OCI-M2 (cell line): Measurements from ENCODE around the gene HTR1E.
"Not testable (repeated sequence)": the region's sequence is repeated elsewhere in the genome, so short reads cannot be mapped to it uniquely, and the experiment has no call there.

Experiments
- DNase-seq: peaks from one replicate; lab custom pipeline; 2025; ENCODE audit not compliant: unreplicated experiment; lab: John Stamatoyannopoulos, UW

Gene HTR1E

GRCh38 chr6:86973088-86973487 is 35.8 kb downstream of the HTR1E start:
- DNase-seq, result no peak

- no peak for DNase-seq
Measured at GRCh38 chr6:86978251-86978650, 40.9 kb downstream of the HTR1E start.

GRCh38 chr6:87001494-87001893 is 64.2 kb downstream of the HTR1E start:
- DNase-seq, result no peak

DNA sequence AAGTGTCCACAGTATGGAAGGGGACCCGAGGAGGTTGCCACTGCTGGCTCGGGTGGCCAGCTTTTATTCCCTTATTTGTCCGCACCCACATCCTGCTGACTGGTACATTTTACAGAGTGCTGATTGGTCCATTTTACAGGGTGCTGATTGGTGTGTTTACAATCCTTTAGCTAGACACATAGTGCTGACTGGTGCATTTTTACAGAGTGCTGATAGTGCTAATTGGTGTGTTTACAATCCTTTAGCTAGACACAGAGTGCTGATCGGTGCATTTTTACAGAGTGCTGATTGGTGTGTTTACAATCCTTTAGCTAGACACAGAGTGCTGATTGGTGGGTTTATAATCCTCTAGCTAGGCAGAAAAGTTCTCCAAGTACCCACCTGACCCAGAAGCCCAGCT is 65.1 kb downstream of the HTR1E start:
- DNase-seq, result not testable (repeated sequence)

DNA sequence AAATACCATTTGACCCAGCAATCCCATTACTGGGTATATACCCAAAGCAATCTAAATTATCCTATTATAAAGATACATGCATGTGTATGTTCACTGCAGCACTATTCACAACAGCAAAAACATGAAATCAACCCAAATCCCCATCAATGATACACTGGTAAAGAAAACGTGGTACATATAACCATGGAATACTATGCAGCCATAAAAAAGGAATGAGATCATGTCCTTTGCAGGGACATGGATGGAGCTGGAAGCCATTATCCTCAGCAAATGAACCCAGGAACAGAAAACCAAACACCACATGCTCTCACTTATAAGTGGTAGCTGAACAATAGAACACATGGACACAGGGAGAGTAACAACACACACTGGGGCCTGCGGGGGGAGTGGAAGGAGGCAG is 69.2 kb downstream of the HTR1E start:
- not testable (repeated sequence) for DNase-seq

GRCh38 chr6:87009581-87009980 is 72.3 kb downstream of the HTR1E start:
- not testable (repeated sequence) for DNase-seq

DNA sequence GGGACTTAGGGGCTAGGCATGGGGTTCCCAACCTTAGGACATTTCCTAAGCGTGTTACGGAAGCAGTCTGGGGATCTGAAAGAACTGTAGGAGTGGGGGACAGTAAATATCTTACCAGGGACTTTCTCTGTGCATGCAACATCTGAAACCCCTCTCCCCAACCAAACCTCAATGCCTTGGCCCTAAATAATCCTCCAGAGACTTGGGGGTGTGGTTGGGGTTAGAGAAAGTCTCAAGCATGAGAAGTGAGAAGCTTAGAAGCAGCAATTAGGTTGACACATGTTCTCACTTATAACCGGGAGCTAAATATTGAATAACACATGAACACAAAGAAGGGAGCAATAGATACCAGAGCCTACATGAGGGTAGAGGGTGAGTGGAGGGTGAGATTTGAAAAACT is 74.7 kb downstream of the HTR1E start:
- no peak for DNase-seq

- no peak for DNase-seq
Measured at GRCh38 chr6:87012743-87013142, 75.4 kb downstream of the HTR1E start.

DNA sequence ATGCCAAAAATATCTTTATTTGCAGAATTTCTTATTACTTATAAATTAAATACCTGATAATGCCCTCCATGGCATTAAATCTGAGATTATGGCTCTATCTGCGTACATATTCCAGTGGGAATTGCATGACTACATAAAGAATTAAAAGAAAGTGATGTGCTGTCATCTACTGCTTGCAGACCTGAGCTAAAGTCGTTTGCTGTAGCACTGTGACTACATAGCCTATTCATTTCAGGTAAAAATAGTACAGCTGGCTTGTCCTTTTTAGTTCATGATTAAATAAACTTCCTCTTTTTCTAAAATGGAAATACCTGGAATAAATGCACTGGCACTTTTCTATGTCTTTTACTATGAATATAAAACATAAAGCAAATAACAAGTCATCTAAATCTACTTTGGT is 79.4 kb downstream of the HTR1E start:
- no peak for DNase-seq

- no peak for DNase-seq
Measured at GRCh38 chr6:87027021-87027420, 89.7 kb downstream of the HTR1E start.

DNA sequence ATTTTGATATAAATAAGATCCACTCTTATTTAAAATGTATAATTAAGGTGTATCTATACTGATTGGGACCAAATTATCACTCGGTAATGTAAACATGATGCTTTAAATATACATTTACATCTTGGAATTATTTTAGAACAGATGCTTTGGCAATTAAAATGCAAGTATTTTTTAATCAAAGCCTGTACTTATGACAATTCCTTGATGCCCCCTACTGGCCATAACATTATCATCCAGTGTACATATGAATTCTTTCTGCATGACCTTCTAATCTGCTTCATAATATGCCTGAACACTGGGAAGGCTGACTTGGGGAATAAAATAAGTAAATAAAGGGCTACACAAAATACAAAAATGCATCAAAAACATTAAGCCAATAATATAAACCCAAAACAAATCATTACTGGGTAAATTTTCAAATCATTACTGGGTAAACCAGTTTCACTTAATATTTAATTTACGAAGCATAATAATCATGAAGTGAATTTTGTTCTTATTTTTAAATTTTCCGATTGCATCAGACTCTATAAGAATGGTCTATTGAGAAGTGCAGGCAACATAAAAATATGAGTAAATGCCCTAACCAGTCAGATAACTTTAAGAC is 92.5 kb downstream of the HTR1E start:
- DNase-seq, result peak; percentile 45

GRCh38 chr6:87040729-87041128 is 103.4 kb downstream of the HTR1E start:
- no peak for DNase-seq

GRCh38 chr6:87045521-87046075 is 108.3 kb downstream of the HTR1E start:
- no peak for DNase-seq

- DNase-seq, result no peak
Measured at GRCh38 chr6:87049779-87050178, 112.5 kb downstream of the HTR1E start.

GRCh38 chr6:87053312-87053711 is 116.0 kb downstream of the HTR1E start:
- no peak for DNase-seq

- no peak for DNase-seq
Measured at GRCh38 chr6:87054143-87054833, 117.0 kb downstream of the HTR1E start.

- no peak for DNase-seq
Measured at GRCh38 chr6:87059943-87060342, 122.6 kb downstream of the HTR1E start.

DNA sequence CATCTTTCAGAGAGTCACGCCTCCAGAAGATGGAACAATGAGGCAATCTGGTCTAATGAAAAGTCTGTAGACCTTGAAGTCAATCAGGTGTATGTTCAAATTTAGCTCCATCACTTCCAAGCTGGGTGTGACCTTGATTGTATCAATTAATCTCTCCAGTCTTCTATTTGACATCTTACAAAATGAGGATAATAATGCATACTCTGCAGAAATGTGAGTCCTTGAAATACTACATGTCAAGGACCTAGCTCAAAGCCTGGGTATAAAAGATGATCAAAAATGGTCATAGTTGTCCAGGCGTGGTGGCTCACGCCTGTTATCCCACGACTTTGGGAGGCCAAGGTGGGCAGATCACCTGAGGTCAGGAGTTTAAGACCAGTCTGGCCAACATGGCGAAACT is 127.8 kb downstream of the HTR1E start:
- DNase-seq, result no peak
